GM12878 (cell line): ENCODE data around the gene COL4A5.

ENCODE experiments used
- EP300 ChIP-seq, 2 experiments: fragments of 150-350 bp in 1 of 2; IDR thresholded peaks; 2 replicates each; pipeline ENCODE4 v1.6.1; 2011 to 2012; ENCODE audit warnings: low read depth in 2 of 2, low read length in 2 of 2, borderline replicate concordance in 1 of 2, improper control_type of control experiment in 1 of 2, inconsistent platforms in 1 of 2; ENCODE audit not compliant: control insufficient read depth in 1 of 2
- RCOR1 ChIP-seq: conservative IDR thresholded peaks from 2 replicates; pipeline ENCODE4 v1.6.1; 2012; ENCODE audit warnings: low read depth, low read length, improper control_type of control experiment
- SPI1 ChIP-seq: IDR thresholded peaks from 2 replicates; pipeline ENCODE4 v1.6.1; 2011; ENCODE audit warnings: low read depth, mild to moderate bottlenecking, low read length, moderate library complexity, borderline replicate concordance; ENCODE audit not compliant: insufficient read depth
- ZNF622 ChIP-seq: fragments of 450-650 bp; IDR thresholded peaks from 2 replicates; pipeline ENCODE4 v1.6.1; 2017; ENCODE audit warnings: mild to moderate bottlenecking, inconsistent platforms

- TF ChIP-seq SPI1 (no peak), EP300 (IDR thresholded peaks at IDR 0.05; ENCODE audit: borderline replicate concordance in 1 of 2, control insufficient read depth in 1 of 2, low read depth in 2 of 2, low read length in 2 of 2) (no peak), RCOR1 (no peak), ZNF622 (no peak)
Observed at GRCh38 chrX:108664701-108665100, 225.1 kb downstream of the COL4A5 start.
